Glutamatergic neuron (in vitro differentiated cells): ENCODE measurements around the gene GATAD2A. TPM values are rescaled to one million over a fixed set of nuclear protein-coding genes. Genes with fewer than 3 reads are reported as not detected.

Experiments
- DNase-seq: peaks from one replicate; pipeline ENCODE4 v3.0.0; 2022
- H3K27ac Mint-ChIP-seq: one replicate; pipeline ENCODE4 v1.8.0; 2020; ENCODE audit warnings: mild to moderate bottlenecking, mixed read lengths, inconsistent platforms; ENCODE audit not compliant: unreplicated experiment
- H3K27me3 Mint-ChIP-seq: one replicate; pipeline ENCODE4 v1.8.0; 2020; ENCODE audit warnings: mild to moderate bottlenecking, moderate library complexity, mixed read lengths, inconsistent platforms; ENCODE audit not compliant: unreplicated experiment
- H3K36me3 Mint-ChIP-seq: one replicate; pipeline ENCODE4 v1.8.0; 2020; ENCODE audit warnings: mild to moderate bottlenecking, mixed read lengths, inconsistent platforms; ENCODE audit not compliant: unreplicated experiment
- H3K4me1 Mint-ChIP-seq: one replicate; pipeline ENCODE4 v1.8.0; 2020; ENCODE audit warnings: mild to moderate bottlenecking, low read depth, mixed read lengths, inconsistent platforms; ENCODE audit not compliant: unreplicated experiment
- H3K4me3 Mint-ChIP-seq: one replicate; pipeline ENCODE4 v1.8.0; 2020; ENCODE audit warnings: mild to moderate bottlenecking, mixed read lengths, inconsistent platforms; ENCODE audit not compliant: unreplicated experiment
- H3K9me3 Mint-ChIP-seq: one replicate; pipeline ENCODE4 v1.8.0; 2020; ENCODE audit warnings: mild to moderate bottlenecking, moderate library complexity, mixed read lengths, inconsistent platforms; ENCODE audit not compliant: unreplicated experiment
- total RNA-seq: library from RNA; stranded (reverse); fragmentation: NEBNext Ultra II Directional; extraction: Animal tissue kit (Norgen Biotek cat#: 25700); gene quantifications from one replicate; pipeline ENCODE4 v1.2.1, GENCODE V29; 2021; ENCODE audit not compliant: unreplicated experiment
- TF ChIP-seq, protein P1 (sequence below): fragments of 200-600 bp; sonication (generic); IDR thresholded peaks from one replicate; pipeline ENCODE4 v1.5.0; 2021; ENCODE audit not compliant: partially characterized antibody, unreplicated experiment

The GATAD2A gene
- total RNA-seq, 1 donor from 2014 or later, result 203 TPM

GRCh38 chr19:19443283-19443682 lies 37.8 kb downstream of the GATAD2A start:
- TF ChIP-seq, protein P1, sequence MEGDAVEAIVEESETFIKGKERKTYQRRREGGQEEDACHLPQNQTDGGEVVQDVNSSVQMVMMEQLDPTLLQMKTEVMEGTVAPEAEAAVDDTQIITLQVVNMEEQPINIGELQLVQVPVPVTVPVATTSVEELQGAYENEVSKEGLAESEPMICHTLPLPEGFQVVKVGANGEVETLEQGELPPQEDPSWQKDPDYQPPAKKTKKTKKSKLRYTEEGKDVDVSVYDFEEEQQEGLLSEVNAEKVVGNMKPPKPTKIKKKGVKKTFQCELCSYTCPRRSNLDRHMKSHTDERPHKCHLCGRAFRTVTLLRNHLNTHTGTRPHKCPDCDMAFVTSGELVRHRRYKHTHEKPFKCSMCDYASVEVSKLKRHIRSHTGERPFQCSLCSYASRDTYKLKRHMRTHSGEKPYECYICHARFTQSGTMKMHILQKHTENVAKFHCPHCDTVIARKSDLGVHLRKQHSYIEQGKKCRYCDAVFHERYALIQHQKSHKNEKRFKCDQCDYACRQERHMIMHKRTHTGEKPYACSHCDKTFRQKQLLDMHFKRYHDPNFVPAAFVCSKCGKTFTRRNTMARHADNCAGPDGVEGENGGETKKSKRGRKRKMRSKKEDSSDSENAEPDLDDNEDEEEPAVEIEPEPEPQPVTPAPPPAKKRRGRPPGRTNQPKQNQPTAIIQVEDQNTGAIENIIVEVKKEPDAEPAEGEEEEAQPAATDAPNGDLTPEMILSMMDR, result no peak
- H3K9me3 Mint-ChIP-seq, result peaks cover 20% of the 10 kb centered on the region
- H3K4me1 Mint-ChIP-seq, result peaks cover 31% of the 10 kb centered on the region
- no peaks in the 10 kb centered on the region for H3K36me3 Mint-ChIP-seq
- no peak for DNase-seq
- no peak overlapping the region for H3K4me3 Mint-ChIP-seq
- H3K27ac Mint-ChIP-seq, result no peak overlapping the region
- peaks cover 3% of the 10 kb centered on the region for H3K27me3 Mint-ChIP-seq

DNA sequence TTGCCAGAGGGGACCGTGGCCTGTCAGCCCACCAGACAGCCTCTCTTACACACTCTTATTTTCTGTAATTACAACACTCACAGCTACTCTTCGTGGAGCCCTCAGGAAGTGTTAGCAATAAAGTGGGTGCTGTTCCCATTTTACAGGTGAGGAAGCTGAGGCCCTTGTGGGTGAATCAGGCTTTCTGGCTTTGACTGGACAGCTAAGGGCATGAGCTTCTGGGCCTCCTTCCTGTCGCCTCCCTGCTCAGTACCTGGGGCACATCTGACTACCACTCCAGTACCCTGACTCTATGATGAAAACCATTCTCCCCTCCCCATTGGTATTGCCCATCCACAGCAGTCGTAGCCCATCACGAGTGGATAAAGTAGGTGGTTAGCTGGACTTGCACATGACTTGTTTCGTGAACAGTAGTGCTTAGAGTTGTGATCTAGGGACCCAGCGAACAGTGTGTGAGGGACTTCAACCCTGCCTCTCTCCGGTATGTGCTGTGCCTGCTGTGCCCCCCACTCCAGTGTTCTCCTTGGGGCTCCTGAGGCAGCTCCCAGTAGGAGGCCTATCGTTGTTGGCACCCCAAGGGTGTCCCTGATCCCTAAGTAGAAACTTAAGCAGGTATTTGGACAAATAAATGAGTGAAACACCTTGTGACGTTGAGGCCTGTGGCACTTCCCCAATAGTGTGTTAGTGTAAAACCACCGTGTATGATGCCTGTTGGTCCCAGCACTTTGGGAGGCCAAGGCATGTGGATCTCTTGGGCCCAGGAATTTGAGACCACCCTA lies 38.6 kb downstream of the GATAD2A start:
- no peak for DNase-seq
- H3K4me1 Mint-ChIP-seq, result peaks cover 32% of the 10 kb centered on the region
- H3K9me3 Mint-ChIP-seq, result peaks cover 20% of the 10 kb centered on the region
- TF ChIP-seq, protein P1, result no peak
- peaks cover 3% of the 10 kb centered on the region for H3K27me3 Mint-ChIP-seq
- no peak overlapping the region for H3K4me3 Mint-ChIP-seq
- H3K36me3 Mint-ChIP-seq, result no peaks in the 10 kb centered on the region
- H3K27ac Mint-ChIP-seq, result no peak overlapping the region

- TF ChIP-seq, protein P1, result no peak
- Mint-ChIP-seq H3K9me3 (peaks cover 17% of the 10 kb centered on the region), H3K36me3 (no peaks in the 10 kb centered on the region), H3K4me3 (no peak overlapping the region), H3K27ac (no peak overlapping the region), H3K27me3 (peaks cover 4% of the 10 kb centered on the region), H3K4me1 (peaks cover 32% of the 10 kb centered on the region)
- DNase-seq, result no peak
Observed at GRCh38 chr19:19444681-19445155, 39.2 kb downstream of the GATAD2A start.

GRCh38 chr19:19445288-19445687 lies 39.8 kb downstream of the GATAD2A start:
- Mint-ChIP-seq H3K27me3 (peaks cover 2% of the 10 kb centered on the region), H3K4me3 (no peak overlapping the region), H3K4me1 (peaks cover 32% of the 10 kb centered on the region), H3K9me3 (peaks cover 15% of the 10 kb centered on the region), H3K36me3 (no peaks in the 10 kb centered on the region), H3K27ac (no peak overlapping the region)
- TF ChIP-seq, protein P1, result no peak
- DNase-seq, result no peak

DNA sequence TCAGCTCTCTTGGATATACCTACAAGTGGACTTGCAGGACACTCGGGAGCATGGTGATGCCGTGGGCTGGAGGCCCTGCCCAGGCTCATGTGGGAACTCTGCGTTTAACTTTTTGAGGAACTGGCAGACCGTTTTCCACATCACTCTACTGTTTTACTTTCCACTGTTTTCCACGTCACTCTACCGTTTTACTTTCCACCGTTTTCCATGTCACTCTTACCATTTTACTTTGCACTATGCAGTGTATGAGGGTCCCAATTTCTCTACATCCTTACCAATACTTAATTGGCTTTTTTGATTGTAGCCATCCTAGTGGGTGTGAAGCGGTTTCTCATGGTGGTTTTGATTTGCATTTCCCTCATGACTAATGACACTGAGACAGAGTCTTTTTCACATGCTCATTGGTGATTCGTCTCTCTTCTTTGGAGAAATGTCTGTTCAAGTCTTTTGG lies 40.5 kb downstream of the GATAD2A start:
- H3K36me3 Mint-ChIP-seq, result no peaks in the 10 kb centered on the region
- no peak overlapping the region for H3K4me3 Mint-ChIP-seq
- TF ChIP-seq, protein P1, result no peak
- H3K27ac Mint-ChIP-seq, result no peak overlapping the region
- H3K27me3 Mint-ChIP-seq, result peaks cover 2% of the 10 kb centered on the region
- peaks cover 15% of the 10 kb centered on the region for H3K9me3 Mint-ChIP-seq
- peaks cover 32% of the 10 kb centered on the region for H3K4me1 Mint-ChIP-seq
- no peak for DNase-seq
